C4-2B (cell line): ENCODE results near the gene TFAP2B.

ENCODE experiments used
- CTCF ChIP-seq: fragments of 450-650 bp; conservative IDR thresholded peaks from 2 replicates; pipeline ENCODE4 v1.5.1; 2017; ENCODE audit warnings: mild to moderate bottlenecking
- ZFX ChIP-seq: fragments of 450-650 bp; IDR thresholded peaks from 2 replicates; pipeline ENCODE4 v1.6.1; 2017

- TF ChIP-seq CTCF (no peak), ZFX (no peak)
Observed at GRCh38 chr6:50845499-50846143, 26.9 kb downstream of the TFAP2B start.
